Prostate gland (tissue), 2 donors: ENCODE data around the gene ELFN1. TPM values are rescaled to one million over a fixed set of nuclear protein-coding genes. Genes with fewer than 3 reads are reported as not detected.

ENCODE experiments used
- DNase-seq: peaks from one replicate; pipeline ENCODE4 v3.0.0-alpha.2; 2019; ENCODE audit warnings: low spot score
- H3K27ac ChIP-seq, 2 donors: fragments of 200-600 bp; sonication (generic); 2 replicates each; pipeline ENCODE4 v1.5.1; 2017 to 2019
- H3K27me3 ChIP-seq: fragments of 200-600 bp; sonication (generic); replicated peaks from 2 replicates; pipeline ENCODE4 v1.5.1; 2019; ENCODE audit not compliant: insufficient read depth
- H3K36me3 ChIP-seq, 2 donors: fragments of 200-600 bp; sonication (generic); 1 replicate in 1 of 2; 2 replicates in 1 of 2; pipeline versions ENCODE4 v1.5.1 to v1.8.1; 2017 to 2019
- H3K4me1 ChIP-seq: fragments of 200-600 bp; sonication (generic); replicated peaks from 2 replicates; pipeline ENCODE4 v1.5.1; 2019
- H3K4me3 ChIP-seq, 2 donors: fragments of 200-600 bp; sonication (generic); 2 replicates each; pipeline ENCODE4 v1.5.1; 2017 to 2019
- H3K9me3 ChIP-seq: fragments of 200-600 bp; sonication (generic); 2 replicates; pipeline ENCODE4 v1.5.1; 2017
- CTCF ChIP-seq, 4 experiments: fragments of 200-600 bp in 2 of 4; fragments of 450-650 bp in 2 of 4; sonication (generic) in 2 of 4; IDR thresholded peaks; 1 replicate in 3 of 4; 2 replicates in 1 of 4; pipeline ENCODE4 v1.5.1; 2016 to 2019; ENCODE audit warnings: antibody characterized with exemption in 4 of 4, mild to moderate bottlenecking in 2 of 4, moderate library complexity in 2 of 4
- POLR2A ChIP-seq: fragments of 450-650 bp; IDR thresholded peaks from one replicate; pipeline ENCODE4 v1.6.1; 2016; ENCODE audit warnings: antibody characterized with exemption, mild to moderate bottlenecking
- POLR2AphosphoS5 ChIP-seq: sonication (generic); formaldehyde crosslinking; IDR thresholded peaks from one replicate; pipeline ENCODE4 v1.6.1; 2017; ENCODE audit warnings: antibody characterized with exemption
- WGBS: methylation state at CpG from one replicate; pipeline ENCODE4 v1.1.5; 2018; 5-methylcytosine and 5-hydroxymethylcytosine counted together
- intact Hi-C: fragments of 100-400 bp; cut with DNase I; formaldehyde crosslinking; loops from one replicate; pipeline ENCODE4 v1.14.2; 2022
- total RNA-seq, 2 donors: library from RNA; depleted of rRNA; stranded (reverse); fragments of >200 nt; gene quantifications; one replicate each; pipeline ENCODE4 v1.1.0, GENCODE V29; 2016

The ELFN1 gene
- total RNA-seq, 2 donors from 2014 or later: 2.0 to 3.0 TPM

- intact Hi-C loops: no loop called here
- no peak for TF ChIP-seq POLR2AphosphoS5
- no peak for TF ChIP-seq POLR2A
- no peak for TF ChIP-seq CTCF (IDR thresholded peaks at IDR 0.05)
- H3K4me1 ChIP-seq: no peaks in the 10 kb centered on the region
- no peaks in the 10 kb centered on the region for H3K9me3 ChIP-seq
- no peak overlapping the region for H3K27ac ChIP-seq
- no peaks in the 10 kb centered on the region for H3K27me3 ChIP-seq
- no peak overlapping the region for H3K4me3 ChIP-seq
- H3K36me3 ChIP-seq: no peaks in the 10 kb centered on the region
- DNase-seq: no peak
- WGBS: 13% methylated on average over 1 of the region's 1 CpG
These were observed 124.9 kb downstream of the ELFN1 start for GRCh38 chr7:1794888-1795542.

Other genes with a start within 250 kb of the ELFN1 start
- 10 to 100 TPM; 31.1 to 42.0 TPM for gene MICALL2, start 210.8 kb upstream of the ELFN1 start, total RNA-seq
- gene INTS1, start 165.9 kb upstream of the ELFN1 start, total RNA-seq: 100 to 1,000 TPM in 1 of 2 donors, 10 to 100 TPM in 1; 64.9 to 146 TPM
- gene MAFK, start 139.6 kb upstream of the ELFN1 start, total RNA-seq: 10 to 100 TPM; 29.1 to 50.6 TPM
- gene TMEM184A, start 114.1 kb upstream of the ELFN1 start, total RNA-seq: 10 to 100 TPM; 15.4 to 59.2 TPM
- 10 to 100 TPM; 50.0 to 51.6 TPM for gene PSMG3, start 100.2 kb upstream of the ELFN1 start, total RNA-seq